GM23338 (cell line): ENCODE measurements around the gene HDDC3. TPM values are rescaled to one million over a fixed set of nuclear protein-coding genes. Genes with fewer than 3 reads are reported as not detected.

ENCODE experiments used
- ATAC-seq: fragments of 200-7000 bp; cut with Tn5 transposase; 3 replicates; pipeline ENCODE4 v1.9.1; 2020
- DNase-seq: peaks from one replicate; pipeline ENCODE4 v3.0.0-alpha.2; 2015; ENCODE audit warnings: low spot score
- H2AFZ ChIP-seq: fragments of 200-600 bp; sonication (generic); 2 replicates; pipeline ENCODE4 v1.8.0; 2016; ENCODE audit warnings: antibody characterized with exemption, mild to moderate bottlenecking, moderate library complexity
- H3F3A ChIP-seq: fragments of 200-600 bp; sonication (generic); replicated peaks from 2 replicates; pipeline ENCODE4 v1.8.0; 2017; ENCODE audit warnings: antibody characterized with exemption, mixed run types, low read depth
- H3K27ac ChIP-seq: fragments of 200-600 bp; sonication (generic); 2 replicates; pipeline ENCODE4 v1.6.1; 2016; ENCODE audit warnings: low read depth
- H3K27me3 ChIP-seq: fragments of 200-600 bp; sonication (generic); 2 replicates; pipeline ENCODE4 v1.8.0; 2016; ENCODE audit warnings: mild to moderate bottlenecking, mixed run types, moderate library complexity; ENCODE audit not compliant: insufficient read depth
- H3K36me3 ChIP-seq: fragments of 200-600 bp; sonication (generic); 2 replicates; pipeline ENCODE4 v1.8.0; 2016; ENCODE audit warnings: mild to moderate bottlenecking; ENCODE audit not compliant: insufficient read depth
- H3K4me1 ChIP-seq: fragments of 200-600 bp; sonication (generic); 2 replicates; pipeline ENCODE4 v1.8.0; 2016; ENCODE audit warnings: mild to moderate bottlenecking, moderate library complexity; ENCODE audit not compliant: insufficient read depth
- H3K4me2 ChIP-seq: fragments of 200-600 bp; sonication (generic); 2 replicates; pipeline ENCODE4 v1.7.1; 2017; ENCODE audit warnings: mixed run types
- H3K4me3 ChIP-seq: fragments of 200-600 bp; sonication (generic); 2 replicates; pipeline ENCODE4 v1.6.1; 2016; ENCODE audit warnings: mixed run types
- H3K79me2 ChIP-seq: fragments of 200-600 bp; sonication (generic); replicated peaks from 2 replicates; pipeline ENCODE4 v1.8.0; 2017; ENCODE audit warnings: mild to moderate bottlenecking; ENCODE audit not compliant: insufficient read depth
- H3K9me2 ChIP-seq: fragments of 200-600 bp; sonication (generic); 2 replicates; pipeline ENCODE4 v1.8.0; 2017; ENCODE audit not compliant: insufficient read depth
- H4K20me1 ChIP-seq: fragments of 200-600 bp; sonication (generic); replicated peaks from 2 replicates; pipeline ENCODE4 v1.8.0; 2017; ENCODE audit warnings: mild to moderate bottlenecking; ENCODE audit not compliant: insufficient read depth
- H3K27ac Mint-ChIP-seq: 2 replicates; pipeline ENCODE4 v1.8.0; 2020; ENCODE audit warnings: inconsistent platforms, mild to moderate bottlenecking, moderate library complexity, mixed read lengths
- H3K27me3 Mint-ChIP-seq: 3 replicates; pipeline ENCODE4 v1.8.0; 2022; ENCODE audit warnings: low read depth, mild to moderate bottlenecking, moderate library complexity, mixed read lengths, inconsistent platforms; ENCODE audit not compliant: insufficient read depth, poor library complexity
- H3K36me3 Mint-ChIP-seq: 3 replicates; pipeline ENCODE4 v1.8.0; 2021; ENCODE audit warnings: low read depth, mild to moderate bottlenecking, inconsistent platforms, moderate library complexity, mixed read lengths
- H3K4me1 Mint-ChIP-seq: 3 replicates; pipeline ENCODE4 v1.8.0; 2020; ENCODE audit warnings: mild to moderate bottlenecking, inconsistent platforms, mixed read lengths
- H3K4me3 Mint-ChIP-seq: 3 replicates; pipeline ENCODE4 v1.8.0; 2021; ENCODE audit warnings: moderate library complexity, mild to moderate bottlenecking, inconsistent platforms, mixed read lengths
- H3K9me3 Mint-ChIP-seq: 3 replicates; pipeline ENCODE4 v1.8.0; 2020; ENCODE audit warnings: moderate library complexity, mild to moderate bottlenecking, inconsistent platforms, mixed read lengths
- CTCF ChIP-seq, 2 experiments: fragments of 200-600 bp in 1 of 2; sonication (generic) in 1 of 2; conservative IDR thresholded peaks; 2 replicates each; pipeline versions ENCODE4 v1.5.1 to v1.6.1; 2016 to 2017; ENCODE audit warnings: antibody characterized with exemption in 2 of 2, low read depth in 2 of 2, mild to moderate bottlenecking in 2 of 2, moderate library complexity in 1 of 2
- ETS1 ChIP-seq: IDR thresholded peaks from 2 replicates; pipeline ENCODE4 v1.6.1; 2016; ENCODE audit warnings: antibody characterized with exemption
- JUNB ChIP-seq: IDR thresholded peaks from one replicate; pipeline ENCODE4 v1.6.1; 2016; ENCODE audit warnings: antibody characterized with exemption; ENCODE audit not compliant: unreplicated experiment
- NANOG ChIP-seq: IDR thresholded peaks from 2 replicates; pipeline ENCODE4 v1.6.1; 2016; ENCODE audit warnings: antibody characterized with exemption, borderline replicate concordance
- polyA plus RNA-seq: library from polyadenylated mRNA; unstranded; fragments of >200 nt; fragmentation: Nextera tagmentation; extraction: Ambion mirVana; gene quantifications from 2 replicates; pipeline ENCODE4 v1.2.1, GENCODE V29; 2016
- total RNA-seq: library from RNA; depleted of rRNA; stranded (reverse); fragments of >200 nt; shearing (Covaris generic); gene quantifications from 2 replicates; pipeline ENCODE4 v1.2.3, GENCODE V29; 2014

HDDC3 gene
- total and polyA plus RNA-seq, 2 experiments from 2014 or later = 17.4 to 19.0 TPM

- no peak overlapping the region for H3K27ac ChIP-seq
- H3K27me3 ChIP-seq = no peaks in the 10 kb centered on the region
- ATAC-seq (peak; percentile 59), DNase-seq (peak; percentile 71)
- H3F3A ChIP-seq = no peaks in the 10 kb centered on the region
- no peaks in the 10 kb centered on the region for H3K4me1 ChIP-seq
- Mint-ChIP-seq H3K9me3 (no peaks in the 10 kb centered on the region), H3K36me3 (peaks cover 8% of the 10 kb centered on the region), H3K27me3 (peaks cover 16% of the 10 kb centered on the region), H3K27ac (no peak overlapping the region), H3K4me3 (no peak overlapping the region), H3K4me1 (no peaks in the 10 kb centered on the region)
- no peak overlapping the region for H3K4me2 ChIP-seq
- H3K9me2 ChIP-seq = no peaks in the 10 kb centered on the region
- no peaks in the 10 kb centered on the region for H4K20me1 ChIP-seq
- no peaks in the 10 kb centered on the region for H3K36me3 ChIP-seq
- H3K4me3 ChIP-seq = no peak overlapping the region
- H2AFZ ChIP-seq = no peak overlapping the region
- no peaks in the 10 kb centered on the region for H3K79me2 ChIP-seq
- no peak for TF ChIP-seq NANOG
- TF ChIP-seq JUNB = no peak
- TF ChIP-seq CTCF (conservative IDR thresholded peaks at IDR 0.05; ENCODE audit: low read depth in 2 of 2) = peak; percentile 21 to 43; a peak in 3 of 4 replicates
Observed at GRCh38 chr15:90895571-90896117, 36.7 kb downstream of the HDDC3 start.

GRCh38 chr15:90893175-90894090, 38.9 kb downstream of the HDDC3 start:
- Mint-ChIP-seq H3K27ac (no peak overlapping the region), H3K9me3 (no peaks in the 10 kb centered on the region), H3K27me3 (peaks cover 16% of the 10 kb centered on the region), H3K4me3 (no peak overlapping the region), H3K4me1 (peaks cover 5% of the 10 kb centered on the region; the same call in 1 of the 3 replicates), H3K36me3 (peaks cover 8% of the 10 kb centered on the region)
- ATAC-seq (no peak; the same call in 2 of the 3 replicates), DNase-seq (peak; percentile 17)
- no peaks in the 10 kb centered on the region for H3K27me3 ChIP-seq
- no peaks in the 10 kb centered on the region for H3F3A ChIP-seq
- H3K9me2 ChIP-seq = no peaks in the 10 kb centered on the region
- TF ChIP-seq ETS1 = no peak
- peak; percentile 11 to 54; a peak in 2 of 4 replicates for TF ChIP-seq CTCF (conservative IDR thresholded peaks at IDR 0.05; ENCODE audit: low read depth in 2 of 2)
- no peak overlapping the region for H3K27ac ChIP-seq
- no peak overlapping the region for H3K4me2 ChIP-seq
- H2AFZ ChIP-seq = no peak overlapping the region
- H3K4me3 ChIP-seq = no peak overlapping the region
- no peaks in the 10 kb centered on the region for H3K36me3 ChIP-seq
- H4K20me1 ChIP-seq = no peaks in the 10 kb centered on the region
- H3K79me2 ChIP-seq = no peaks in the 10 kb centered on the region
- H3K4me1 ChIP-seq = no peaks in the 10 kb centered on the region
